NB4 (cell line): ENCODE measurements around the gene N4BP2.

ENCODE experiments used
- DNase-seq: peaks from one replicate; pipeline ENCODE4 v3.0.0; 2010; ENCODE audit warnings: low read depth
- H3K4me3 ChIP-seq: one replicate; pipeline ENCODE4 v1.5.1; 2011; ENCODE audit warnings: mild to moderate bottlenecking, low read depth, low read length, moderate library complexity
- CTCF ChIP-seq: IDR thresholded peaks from one replicate; pipeline ENCODE4 v1.5.1; 2012; ENCODE audit warnings: low read depth, low read length
- MAX ChIP-seq: IDR thresholded peaks from 2 replicates; pipeline ENCODE4 v1.6.1; 2011; ENCODE audit warnings: low read depth, low read length
- MYC ChIP-seq: IDR thresholded peaks from 2 replicates; pipeline ENCODE4 v1.6.1; 2011; ENCODE audit warnings: low read depth, low read length
- POLR2A ChIP-seq: IDR thresholded peaks from 2 replicates; pipeline ENCODE4 v1.6.1; 2011; ENCODE audit warnings: mild to moderate bottlenecking; ENCODE audit not compliant: insufficient read length; ENCODE audit errors: extremely low read depth

Gene N4BP2

GRCh38 chr4:40160258-40160657, 103.6 kb downstream of the N4BP2 start:
- TF ChIP-seq MYC (no peak), MAX (no peak), POLR2A (no peak), CTCF (no peak)
- H3K4me3 ChIP-seq: no peak overlapping the region
- no peak for DNase-seq

DNA sequence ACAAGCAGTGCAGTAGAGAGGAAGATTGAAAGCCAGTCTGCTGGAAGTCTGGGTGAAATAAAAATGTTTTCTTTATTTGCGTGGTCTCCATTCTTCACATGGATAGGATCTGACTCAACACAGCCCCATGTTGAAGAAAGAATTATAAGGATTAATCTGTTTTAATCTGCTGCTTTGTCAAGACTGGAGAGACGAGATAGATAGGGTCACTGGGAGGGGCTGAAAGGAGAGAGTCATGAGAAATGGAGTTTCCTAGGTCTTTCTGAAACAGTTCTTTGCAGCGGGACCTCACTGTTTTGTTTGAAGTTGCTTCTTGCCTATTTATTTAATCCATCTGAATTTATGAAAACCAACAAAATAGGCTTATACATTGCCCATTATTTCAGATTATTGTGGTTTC, 107.8 kb downstream of the N4BP2 start:
- TF ChIP-seq MAX (no peak), MYC (no peak), POLR2A (no peak), CTCF (no peak)
- H3K4me3 ChIP-seq: no peak overlapping the region
- DNase-seq: no peak

- TF ChIP-seq MYC: no peak
- TF ChIP-seq POLR2A: no peak
- no peak for TF ChIP-seq CTCF
- TF ChIP-seq MAX: no peak
- no peak for DNase-seq
Measured at GRCh38 chr4:40165916-40166315, 109.3 kb downstream of the N4BP2 start.

GRCh38 chr4:40168070-40168469, 111.4 kb downstream of the N4BP2 start:
- no peak overlapping the region for H3K4me3 ChIP-seq
- TF ChIP-seq CTCF (no peak), MAX (no peak)
- no peak for DNase-seq

More at GRCh38 chr4:40165916-40166315, 109.3 kb downstream of the N4BP2 start:
- no peak overlapping the region for H3K4me3 ChIP-seq

- no peak for DNase-seq
- H3K4me3 ChIP-seq: no peak overlapping the region
- TF ChIP-seq CTCF: no peak
- no peak for TF ChIP-seq MYC
- TF ChIP-seq MAX: no peak
- TF ChIP-seq POLR2A: no peak
Measured at GRCh38 chr4:40170588-40170987, 113.9 kb downstream of the N4BP2 start.

DNA sequence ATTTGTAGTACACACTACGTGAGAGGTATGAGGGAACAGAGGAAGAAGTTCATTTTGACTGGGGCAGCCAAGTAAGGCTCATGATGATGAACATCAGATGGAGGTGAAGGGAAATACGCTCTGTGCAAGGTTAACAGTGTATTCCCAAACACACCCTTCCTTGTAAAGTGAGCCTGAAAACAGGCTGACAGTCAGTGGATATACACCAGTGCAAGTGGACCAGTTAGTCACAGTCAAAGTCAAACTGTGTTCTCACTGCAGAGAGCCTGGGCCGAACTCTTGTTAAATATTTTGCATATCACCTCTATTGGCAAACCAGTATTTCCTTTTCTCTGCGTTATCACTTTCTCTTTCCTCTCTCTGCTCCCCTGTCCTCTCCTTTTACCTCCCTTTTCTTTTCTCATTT, 116.8 kb downstream of the N4BP2 start:
- TF ChIP-seq MAX (no peak), MYC (no peak), CTCF (no peak), POLR2A (no peak)
- H3K4me3 ChIP-seq: no peak overlapping the region
- DNase-seq: no peak
